Activated CD4-positive, alpha-beta T cell treated with anti-CD3 and anti-CD28 coated beads, Interleukin-2, amount 50 U/mL, for 1 hour (primary cell): ENCODE data around the gene MTF1.
A peak's percentile ranks its signal among the peaks of the same experiment; 100 is the strongest.

Source experiments
- DNase-seq: peaks from one replicate; pipeline ENCODE4 v3.0.0-alpha.2; 2020

The MTF1 gene

GRCh38 chr1:37866491-37866890 lies 7.1 kb upstream of the MTF1 start:
- DNase-seq: no peak

DNA sequence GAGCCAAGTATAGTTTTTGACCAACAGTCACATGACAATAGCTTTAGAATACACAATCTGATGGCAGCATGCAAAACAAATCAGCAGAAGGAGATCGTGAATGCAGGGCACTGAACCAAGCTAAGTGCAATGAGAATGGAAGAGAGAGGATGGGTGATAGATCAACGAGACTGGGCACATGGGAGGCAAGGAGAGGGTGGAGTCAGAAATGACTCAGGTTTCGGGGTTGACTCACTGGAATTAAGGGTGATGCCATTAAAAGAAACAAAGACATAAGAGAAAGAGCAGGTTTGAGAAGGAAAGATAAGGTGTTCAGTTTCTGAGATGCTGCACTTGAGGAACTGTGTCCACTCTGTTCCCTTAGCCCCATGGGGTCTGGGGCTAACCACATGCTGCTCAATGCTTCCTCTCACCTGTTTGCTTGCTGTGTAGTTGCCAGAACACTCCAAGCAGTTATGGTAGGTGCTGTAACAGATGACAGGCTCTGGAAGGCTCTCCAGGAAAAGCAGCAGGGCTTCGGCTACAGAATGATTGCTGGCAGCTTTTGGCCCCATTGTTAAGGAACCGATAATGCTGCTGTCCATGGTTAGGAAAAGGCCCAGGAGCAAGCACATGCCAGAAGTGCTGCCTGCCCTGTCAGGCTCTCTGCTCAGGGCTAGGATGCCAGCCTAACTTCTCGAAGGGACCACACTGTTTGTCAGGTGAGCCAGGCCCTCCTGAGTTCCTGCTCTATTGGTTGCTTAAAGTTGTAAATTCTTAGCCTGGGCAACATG lies 6.1 kb upstream of the MTF1 start:
- DNase-seq: no peak

GRCh38 chr1:37862330-37862729 lies 2.9 kb upstream of the MTF1 start:
- DNase-seq: no peak

DNA sequence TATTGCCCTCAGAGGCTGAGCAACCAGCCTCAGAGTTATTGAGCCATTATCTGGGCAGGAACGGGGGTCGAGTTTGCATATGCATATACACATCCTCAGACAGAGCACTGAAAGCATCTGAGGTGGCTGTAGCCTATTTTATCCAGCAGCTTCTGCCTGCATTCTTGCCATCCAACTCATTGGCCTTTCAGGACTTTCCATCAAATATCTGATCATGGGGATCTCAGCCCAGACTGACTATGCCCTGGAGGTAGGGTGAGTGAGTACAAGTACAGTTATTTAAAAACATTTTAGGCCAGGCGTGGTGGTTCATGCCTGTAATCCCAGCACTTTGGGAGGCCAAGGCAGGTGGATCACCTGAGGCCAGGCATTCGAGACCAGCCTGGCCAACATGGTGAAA lies 1.8 kb upstream of the MTF1 start:
- DNase-seq: no peak

GRCh38 chr1:37860346-37860666 lies 914 bp upstream of the MTF1 start:
- DNase-seq: no peak

DNA sequence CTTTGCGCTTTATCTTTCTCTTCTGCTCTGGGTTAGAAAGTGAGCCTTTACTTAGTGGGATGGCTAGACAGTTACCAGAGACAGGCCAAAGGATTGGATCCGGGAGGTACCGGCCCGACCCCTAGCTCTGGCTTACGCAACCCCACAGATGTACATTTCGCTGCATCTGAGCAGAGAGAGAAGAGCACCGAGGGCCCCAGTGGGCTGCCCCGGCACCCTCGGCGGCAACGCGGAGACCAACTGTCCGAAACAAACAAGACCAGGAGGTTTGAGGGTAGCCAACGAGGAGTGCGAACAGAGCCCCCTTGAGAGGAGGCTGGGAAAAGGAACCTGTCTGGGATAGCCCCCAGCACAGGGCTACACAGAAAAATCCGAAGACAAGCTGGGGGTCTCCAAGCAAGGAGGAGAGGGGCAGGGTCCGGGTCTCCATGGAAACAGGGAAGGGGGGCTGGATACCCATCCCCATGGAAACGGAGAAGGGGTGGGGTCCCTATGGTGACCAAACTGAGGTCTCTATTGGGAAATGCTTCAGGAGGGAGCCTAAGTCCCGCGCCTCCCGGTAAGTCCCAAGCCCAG lies 373 bp downstream of the MTF1 start:
- DNase-seq: peak; percentile 1

GRCh38 chr1:37854406-37854805 lies 5.0 kb downstream of the MTF1 start:
- DNase-seq: no peak

DNA sequence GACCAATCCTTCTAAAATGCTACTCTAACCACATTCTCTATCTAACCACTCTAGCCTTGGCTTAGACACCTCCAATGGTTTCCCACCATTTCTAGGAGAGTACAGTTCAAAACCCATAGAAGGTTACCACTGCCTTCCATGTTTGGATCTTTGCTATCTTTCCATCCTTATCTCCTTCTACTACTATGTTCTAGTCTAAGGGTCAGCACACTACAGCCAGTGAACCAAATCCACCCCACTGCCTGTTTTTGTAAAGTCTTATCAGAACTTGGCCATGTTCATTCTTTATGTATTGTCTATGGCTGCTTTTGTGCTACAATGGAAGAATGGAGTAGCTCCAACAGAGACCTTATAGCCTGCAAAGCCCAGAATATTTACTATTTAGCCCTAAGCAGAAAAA lies 6.2 kb downstream of the MTF1 start:
- no peak for DNase-seq

DNA sequence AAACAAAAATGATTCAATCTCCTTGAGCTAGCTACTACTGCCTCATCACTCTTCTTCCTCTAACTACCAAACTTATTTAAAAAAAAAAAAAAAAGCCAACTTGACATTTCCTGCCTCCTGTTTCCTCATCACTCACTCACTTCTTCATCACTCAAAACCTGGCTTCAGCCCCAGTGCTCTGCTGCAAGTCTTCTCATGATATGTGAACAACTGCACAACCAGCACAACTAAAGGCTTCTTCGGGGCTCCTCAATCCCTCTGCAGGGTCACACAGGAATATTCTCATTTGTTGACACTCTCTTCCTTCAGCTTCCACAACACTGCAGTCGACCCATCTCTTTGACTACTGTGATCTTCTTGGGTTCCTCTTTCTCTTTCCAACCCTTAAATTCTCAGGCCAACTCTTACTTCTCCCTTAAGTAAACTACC lies 7.6 kb downstream of the MTF1 start:
- DNase-seq: no peak

- no peak for DNase-seq
Measured at GRCh38 chr1:37851262-37851661, 8.1 kb downstream of the MTF1 start.

DNA sequence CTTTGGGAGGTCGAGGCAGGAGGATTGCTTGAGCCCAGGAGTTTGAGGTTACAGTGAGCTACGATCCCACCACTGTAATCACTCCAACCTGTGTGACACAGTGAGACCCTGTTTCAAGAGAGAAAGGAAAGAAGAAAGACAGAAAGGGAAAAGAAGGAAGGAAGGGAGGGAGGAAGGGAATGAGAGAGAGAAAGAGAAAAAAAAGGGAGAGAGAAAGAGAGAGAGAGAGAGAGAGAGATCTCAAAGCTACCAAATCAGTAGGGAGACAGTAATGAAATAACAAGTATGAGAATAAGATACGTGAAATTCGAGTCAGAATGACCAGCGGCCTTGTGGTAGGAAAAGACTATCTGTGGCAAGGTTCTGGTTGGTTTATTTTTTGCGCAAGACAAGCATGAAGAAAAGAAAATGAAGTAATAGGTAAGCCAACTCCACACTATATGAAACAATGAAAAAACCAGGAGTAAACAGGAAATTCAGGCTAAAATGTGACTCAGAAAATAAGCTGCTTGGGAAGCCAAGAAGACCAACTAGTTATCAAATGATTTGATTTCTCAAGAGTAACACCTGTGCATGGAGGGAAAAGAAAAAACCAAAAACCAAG lies 8.9 kb downstream of the MTF1 start:
- no peak for DNase-seq

DNA sequence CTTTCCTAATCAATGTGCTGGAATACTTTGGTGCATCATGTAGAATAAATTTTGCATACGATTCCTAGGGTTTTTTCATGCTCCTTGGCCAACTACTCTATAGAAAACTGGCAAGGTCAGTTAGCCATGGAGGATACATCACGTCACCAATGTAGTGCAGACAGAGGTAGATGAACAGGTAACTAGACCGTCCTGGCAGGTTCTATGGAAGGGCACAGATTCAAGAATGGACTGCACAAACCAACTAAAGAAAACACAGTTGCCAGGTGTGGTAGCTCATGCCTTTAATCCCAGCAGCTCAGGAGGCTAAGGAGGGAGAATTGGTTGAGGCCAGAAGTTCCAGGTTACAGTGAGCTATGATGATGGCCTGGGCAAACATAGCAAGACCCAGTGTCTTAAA lies 9.9 kb downstream of the MTF1 start:
- no peak for DNase-seq

DNA sequence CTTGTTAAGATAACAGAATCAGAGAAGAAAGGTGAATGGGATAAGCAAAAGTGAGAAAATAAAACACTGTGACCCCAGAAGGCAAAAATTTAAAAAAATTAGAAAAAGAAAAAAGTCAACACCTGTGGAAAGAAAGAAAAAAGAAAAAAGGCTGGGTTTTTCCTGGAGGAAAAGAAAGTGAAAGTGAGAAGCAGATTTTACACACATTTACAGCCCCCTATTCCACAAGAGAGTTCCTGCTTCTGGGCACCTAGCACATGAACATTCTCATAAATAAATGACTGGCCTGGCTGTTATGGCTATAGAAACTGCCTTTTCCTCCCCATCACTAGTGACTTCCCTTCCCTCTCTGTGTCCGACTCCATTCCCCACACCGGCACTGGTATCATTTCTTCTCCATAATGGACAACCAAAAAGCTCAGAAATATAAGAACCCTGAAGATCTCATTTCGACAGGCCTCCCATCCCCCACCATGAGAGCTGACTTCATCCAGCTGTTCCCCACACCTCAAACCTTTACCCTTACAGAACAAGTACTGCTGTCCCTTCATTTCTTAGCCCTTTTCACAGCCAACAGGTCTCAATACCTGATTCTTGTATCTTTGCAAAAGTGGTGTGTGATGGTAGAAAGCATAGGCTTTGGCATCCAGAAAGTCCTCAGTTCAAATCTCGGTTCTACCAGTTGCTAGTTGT lies 12.6 kb downstream of the MTF1 start:
- no peak for DNase-seq

GRCh38 chr1:37845786-37846185 lies 13.6 kb downstream of the MTF1 start:
- DNase-seq: no peak

DNA sequence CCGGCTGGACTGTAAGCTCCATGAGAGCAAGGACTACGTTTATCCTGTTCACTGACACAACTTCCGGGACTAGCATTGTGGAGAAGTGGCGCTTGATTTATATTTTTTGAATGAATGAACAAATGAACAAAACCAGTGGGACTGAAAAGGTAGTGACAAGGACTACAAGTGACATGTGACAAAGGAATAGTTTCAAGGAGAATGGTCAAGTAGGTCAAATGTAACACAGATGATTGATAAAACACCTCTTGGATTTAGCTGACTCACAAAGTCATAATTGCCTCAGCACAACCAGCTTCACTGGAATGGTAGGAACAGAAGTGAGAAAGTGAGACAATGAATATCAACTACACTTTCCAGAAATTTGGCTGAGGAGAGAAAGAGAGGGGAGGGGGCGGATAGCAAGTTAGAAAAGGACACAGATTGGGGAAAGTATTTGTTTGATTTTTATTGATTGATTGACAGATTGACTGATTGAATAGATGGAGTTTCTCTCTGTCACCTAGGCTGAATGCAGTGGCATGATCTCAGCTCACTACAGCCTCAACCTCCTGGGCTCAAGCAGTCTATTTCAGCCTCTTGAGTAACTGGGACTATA lies 14.2 kb downstream of the MTF1 start:
- DNase-seq: no peak

- DNase-seq: no peak
Measured at GRCh38 chr1:37844536-37844935, 14.9 kb downstream of the MTF1 start.

DNA sequence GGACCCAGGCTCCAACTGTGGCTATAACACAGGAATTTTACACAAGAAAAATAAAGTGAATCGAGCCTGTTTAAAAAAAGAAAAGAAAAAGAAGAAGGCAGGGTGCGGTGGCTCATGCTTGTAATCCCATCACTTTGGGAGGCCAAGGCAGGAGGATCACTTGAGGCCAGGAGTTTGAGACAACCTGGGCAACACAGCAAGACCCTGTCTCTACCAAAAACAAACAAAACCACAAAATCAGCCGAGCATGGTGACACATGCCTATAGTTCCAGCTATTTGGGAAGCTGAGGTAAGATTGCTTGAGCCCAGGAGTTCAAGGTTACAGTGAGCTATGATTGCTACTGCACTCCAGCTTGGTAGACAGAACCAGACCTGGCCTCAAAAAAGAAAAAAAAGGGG lies 17.7 kb downstream of the MTF1 start:
- DNase-seq: no peak

DNA sequence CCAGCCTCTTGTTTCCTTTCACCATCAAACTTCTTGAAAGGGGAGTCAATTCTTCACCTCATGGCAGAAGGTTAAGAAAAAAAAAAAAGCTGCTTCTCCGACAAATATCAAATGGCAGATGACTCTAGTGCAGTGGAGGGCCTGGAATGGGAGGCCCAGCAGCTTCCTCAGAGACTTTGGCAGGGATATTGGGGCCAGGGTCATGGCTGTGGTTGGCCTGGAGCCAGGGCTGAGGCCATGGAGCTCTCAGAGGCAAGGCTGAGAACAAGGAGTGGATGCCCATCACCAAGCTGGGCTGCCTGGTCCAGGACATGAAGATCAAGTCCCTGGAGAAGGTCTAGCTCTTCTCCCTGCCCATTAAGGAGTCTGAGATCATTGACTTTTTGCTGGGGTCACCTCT lies 18.7 kb downstream of the MTF1 start:
- no peak for DNase-seq

- DNase-seq: no peak
Measured at GRCh38 chr1:37839676-37840075, 19.7 kb downstream of the MTF1 start.

GRCh38 chr1:37836788-37837187 lies 22.6 kb downstream of the MTF1 start:
- no peak for DNase-seq

GRCh38 chr1:37831809-37832208 lies 27.6 kb downstream of the MTF1 start:
- no peak for DNase-seq

DNA sequence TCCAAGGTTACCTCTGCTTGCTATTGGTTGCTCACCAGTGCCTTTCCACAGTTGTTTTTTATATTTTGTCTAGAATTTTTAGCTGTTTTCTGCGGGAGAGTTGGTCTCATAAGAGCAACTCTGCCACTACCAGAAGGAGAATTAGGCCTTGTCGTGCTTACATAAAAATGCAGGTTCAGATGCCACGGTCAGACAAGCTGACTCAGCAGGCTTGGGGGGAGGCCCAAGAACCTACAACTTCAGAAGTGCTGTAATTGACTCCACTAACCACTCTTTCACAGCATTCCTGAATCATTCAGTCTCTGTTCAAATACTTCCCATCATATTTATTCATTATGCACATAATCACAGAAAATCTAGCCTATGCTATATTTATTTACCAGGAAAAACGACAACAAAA lies 28.3 kb downstream of the MTF1 start:
- DNase-seq: no peak

- DNase-seq: no peak
Measured at GRCh38 chr1:37828410-37829074, 30.9 kb downstream of the MTF1 start.
